ENCODE measurements around the gene PSMB2. TPM values are rescaled to one million over a fixed set of nuclear protein-coding genes. Genes with fewer than 3 reads are reported as not detected.

The PSMB2 gene
- total RNA-seq: 83.4 and 91.0 TPM in 2 replicates

GRCh38 chr1:35641233-35641866 lies at the start of gene PSMB2:
Gene PSMB2 (minus strand): TSS chr1:35641526. CDS start chr1:35641432, 94 bp downstream.

GRCh38 chr1:35573198-35574124 lies 67.9 kb downstream of the PSMB2 start, which contains the start of gene TFAP2E:
Gene TFAP2E (plus strand): TSS chr1:35573314. CDS start chr1:35573578, 264 bp downstream.

GRCh38 chr1:35557611-35558373 lies 83.5 kb downstream of the PSMB2 start, which contains the start of gene NCDN:
Gene NCDN (plus strand): TSS chr1:35557799. CDS start chr1:35558191, 392 bp downstream.

GRCh38 chr1:35557118-35557610 lies 84.2 kb downstream of the PSMB2 start, which contains the start of gene KIAA0319L:
Gene KIAA0319L (minus strand): TSS chr1:35557403. CDS start chr1:35554491, 2,912 bp downstream.

Other genes with a start within 250 kb of the PSMB2 start
- 19.5 and 25.8 TPM in 2 replicates for gene KIAA0319L, start 84.1 kb downstream of the PSMB2 start, total RNA-seq
- 10.4 and 14.4 TPM in 2 replicates for gene NCDN, start 83.7 kb downstream of the PSMB2 start, total RNA-seq
- gene TFAP2E, start 68.2 kb downstream of the PSMB2 start, total RNA-seq: not detected in 2 replicates
- 8.2 and 12.0 TPM in 2 replicates for gene C1orf216, start 77.4 kb upstream of the PSMB2 start, total RNA-seq
- gene CLSPN, start 128.5 kb upstream of the PSMB2 start, total RNA-seq: 31.2 and 31.3 TPM in 2 replicates
- gene AGO4, start 166.5 kb upstream of the PSMB2 start, total RNA-seq: 5.1 and 6.1 TPM in 2 replicates
- 14.1 and 14.7 TPM in 2 replicates for gene AGO1, start 241.7 kb upstream of the PSMB2 start, total RNA-seq